Activated CD8-positive, alpha-beta memory T cell treated with anti-CD3 and anti-CD28 coated beads, Interleukin-2, amount 50 U/mL, for 24 hours (primary cell): ENCODE measurements around the gene CAMKK2.
"Not testable (repeated sequence)": the region's sequence is repeated elsewhere in the genome, so short reads cannot be mapped to it uniquely, and the experiment has no call there.

Experiments
- DNase-seq: peaks from one replicate; pipeline ENCODE4 v3.0.0-alpha.2; 2020; ENCODE audit errors: extremely low read depth

The CAMKK2 gene

DNA sequence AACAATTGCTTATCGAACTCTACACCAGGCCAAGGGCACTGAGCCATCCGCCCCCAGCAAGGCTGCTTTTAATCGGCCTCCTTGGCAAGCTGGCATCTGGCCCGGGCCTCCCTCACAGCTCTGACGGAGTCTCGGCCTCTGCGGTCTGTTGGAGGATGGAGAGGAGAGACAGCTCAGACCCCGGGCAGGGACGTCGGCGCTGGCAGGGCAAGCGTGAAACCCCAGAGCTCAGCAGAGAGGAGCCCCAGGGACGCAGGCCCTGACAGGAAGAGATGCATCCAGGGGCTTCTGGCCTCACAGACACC is 17.5 kb downstream of the CAMKK2 start:
- no peak for DNase-seq

DNA sequence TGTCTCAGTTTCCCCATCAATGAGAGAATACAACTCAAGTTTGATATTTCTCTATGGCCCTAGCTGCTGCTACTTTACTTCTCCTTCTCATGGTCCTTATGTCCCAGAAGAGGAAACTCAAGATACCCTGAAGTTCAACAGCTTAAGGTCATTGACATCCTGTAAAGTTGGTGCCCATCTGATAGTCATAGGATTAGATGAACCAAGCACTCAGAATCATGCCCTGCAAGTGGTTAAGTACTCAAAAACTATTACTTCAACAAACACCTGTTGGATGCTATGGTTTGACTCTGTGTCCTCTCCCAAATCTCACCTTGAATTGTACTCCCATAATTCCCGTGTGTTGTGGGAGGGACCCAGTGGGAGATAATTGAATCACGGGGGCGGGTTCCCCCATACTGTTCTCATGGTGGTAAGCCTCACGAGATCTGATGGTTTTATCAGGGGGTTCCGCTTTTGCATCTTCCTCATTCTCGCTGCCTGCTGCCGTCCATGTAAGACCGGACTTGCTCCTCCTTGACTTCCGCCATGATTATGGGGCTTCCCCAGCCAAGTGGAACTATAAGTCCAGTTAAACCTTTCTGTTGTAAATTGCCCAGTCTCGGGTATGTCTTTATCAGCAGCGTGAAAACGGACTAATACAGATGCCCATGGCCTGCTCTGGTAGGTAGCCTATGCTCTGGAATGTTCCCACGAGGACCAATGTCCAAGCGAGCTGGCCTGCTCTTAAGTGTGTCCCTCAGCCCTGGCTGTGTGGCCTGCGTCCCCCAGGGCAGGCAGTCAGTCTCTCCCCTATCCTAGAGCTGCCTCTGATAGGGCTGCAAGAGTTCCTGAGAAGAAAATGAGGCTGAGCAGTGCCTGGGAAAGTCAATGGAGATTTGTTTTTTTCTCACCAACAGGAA is 18.1 kb downstream of the CAMKK2 start:
- DNase-seq = no peak

DNA sequence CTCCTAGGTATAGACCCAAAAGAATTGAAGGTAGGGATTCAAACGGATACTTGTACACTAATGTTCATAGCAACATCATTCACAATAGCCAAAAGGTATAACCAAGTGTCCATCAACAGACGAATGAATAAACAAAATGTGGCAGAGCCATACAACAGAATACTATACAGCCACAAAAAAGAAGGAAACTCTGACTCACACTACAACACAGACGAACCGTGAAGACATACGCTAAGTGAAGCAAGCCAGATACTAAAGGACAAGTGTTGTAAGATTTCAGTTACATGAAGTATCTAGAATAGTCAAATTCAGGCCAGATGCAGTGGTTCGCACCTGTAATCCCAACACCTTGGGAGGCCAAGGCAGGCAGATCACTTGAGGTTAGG is 19.1 kb downstream of the CAMKK2 start:
- no peak for DNase-seq

DNA sequence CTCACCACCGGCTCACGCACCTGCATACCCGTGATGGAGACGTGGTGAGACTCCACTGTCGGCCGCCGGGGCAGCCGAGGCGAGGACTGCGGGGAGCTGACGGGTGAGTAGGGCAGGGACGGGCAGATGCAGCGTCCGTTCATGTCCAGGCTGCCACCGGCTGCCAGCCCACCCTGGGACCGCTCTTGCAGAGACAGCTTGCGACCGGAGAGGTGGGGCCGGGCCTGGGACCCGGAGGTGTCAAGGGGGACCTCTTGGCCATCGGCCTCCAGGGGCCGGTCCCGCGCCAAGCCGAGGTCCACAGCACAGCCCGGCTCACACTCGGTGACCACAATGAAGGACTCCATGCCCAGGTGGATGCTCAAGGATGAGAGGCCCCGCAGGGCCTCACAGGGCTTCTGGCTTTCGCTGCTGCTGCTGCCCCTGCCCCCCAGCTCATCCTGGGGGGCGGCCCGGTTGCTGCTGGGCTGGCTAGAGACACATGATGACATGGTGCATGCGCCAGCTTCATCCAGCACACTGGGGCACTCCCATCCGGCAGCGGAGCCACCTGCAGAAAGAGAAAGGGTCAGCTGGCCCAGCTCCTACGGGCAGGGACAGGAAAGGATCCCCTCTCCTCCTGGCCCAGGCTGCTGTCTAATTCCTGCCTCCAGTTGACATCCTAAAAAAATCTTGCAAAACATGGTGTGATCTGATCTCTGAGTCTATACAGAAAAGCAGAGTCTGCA is 22.3 kb downstream of the CAMKK2 start:
- DNase-seq = no peak

DNA sequence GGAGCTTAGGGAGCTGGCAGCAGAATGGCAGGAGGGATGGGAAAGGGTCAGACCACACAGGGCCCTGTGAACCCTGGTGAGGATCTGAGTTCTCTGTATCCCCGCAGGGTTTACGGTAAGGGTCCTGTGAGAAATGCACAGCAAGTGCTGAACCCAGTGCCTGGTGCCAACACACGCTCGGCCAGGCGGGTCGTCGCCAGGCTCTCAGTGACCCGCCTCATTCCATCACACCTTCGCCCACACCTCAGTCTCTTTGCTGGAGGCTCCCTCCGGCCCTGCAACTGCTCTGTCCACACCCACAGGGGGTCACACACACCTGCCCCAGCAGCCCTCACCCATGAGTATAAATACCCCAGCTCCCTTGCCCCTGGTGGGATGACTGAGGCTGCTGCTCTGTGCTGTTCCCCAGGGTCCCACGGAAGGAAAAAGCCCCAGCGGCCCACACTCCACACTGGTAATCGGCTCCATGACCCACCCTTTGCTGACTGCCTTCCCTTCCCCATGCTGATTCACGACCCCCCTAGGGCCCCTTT is 23.1 kb downstream of the CAMKK2 start:
- no peak for DNase-seq

DNA sequence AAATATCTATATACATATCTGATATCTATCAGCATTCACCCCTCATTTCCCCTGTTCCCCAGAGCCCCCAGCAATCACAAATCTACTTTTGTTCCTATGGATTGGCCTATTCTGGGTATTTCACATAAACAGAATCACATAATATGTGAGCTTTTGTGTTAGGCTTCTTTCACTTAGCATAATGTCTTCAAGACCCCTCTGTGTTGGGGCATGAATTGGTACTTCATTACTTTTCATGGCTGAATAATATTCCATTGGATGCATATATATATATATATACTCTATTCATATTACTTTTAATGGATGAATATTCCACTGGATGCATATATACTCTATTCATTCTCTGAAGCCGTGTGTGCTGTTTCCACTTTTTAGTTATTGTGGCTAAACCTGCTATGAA is 28.7 kb downstream of the CAMKK2 start:
- no peak for DNase-seq

DNA sequence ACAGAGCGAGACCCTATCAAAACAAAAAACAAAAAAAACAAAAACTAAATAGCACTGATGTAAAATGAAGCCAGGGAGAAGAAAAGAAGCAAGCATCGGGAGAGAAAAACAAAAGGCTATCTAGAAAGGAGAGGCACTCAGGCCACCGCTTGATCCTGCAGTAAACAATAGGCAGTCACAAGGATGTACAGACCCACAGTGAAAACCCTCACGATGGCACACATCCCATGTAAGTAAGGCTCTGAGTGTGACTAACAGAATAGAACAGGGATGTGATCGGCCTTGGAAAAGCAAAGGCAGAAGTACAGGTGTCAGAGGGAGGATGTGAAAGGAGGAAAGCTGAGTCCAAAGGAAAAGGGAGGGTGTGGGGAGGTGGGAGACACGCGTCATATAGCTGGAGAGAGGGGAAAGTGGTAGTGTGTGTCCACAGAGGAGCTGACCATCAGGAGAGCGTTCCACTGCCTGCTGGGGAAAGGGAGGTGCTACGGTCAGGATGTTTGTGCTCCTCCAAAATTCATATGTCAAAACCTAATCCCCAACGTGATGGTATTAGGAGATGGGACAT is 31.5 kb downstream of the CAMKK2 start:
- no peak for DNase-seq

DNA sequence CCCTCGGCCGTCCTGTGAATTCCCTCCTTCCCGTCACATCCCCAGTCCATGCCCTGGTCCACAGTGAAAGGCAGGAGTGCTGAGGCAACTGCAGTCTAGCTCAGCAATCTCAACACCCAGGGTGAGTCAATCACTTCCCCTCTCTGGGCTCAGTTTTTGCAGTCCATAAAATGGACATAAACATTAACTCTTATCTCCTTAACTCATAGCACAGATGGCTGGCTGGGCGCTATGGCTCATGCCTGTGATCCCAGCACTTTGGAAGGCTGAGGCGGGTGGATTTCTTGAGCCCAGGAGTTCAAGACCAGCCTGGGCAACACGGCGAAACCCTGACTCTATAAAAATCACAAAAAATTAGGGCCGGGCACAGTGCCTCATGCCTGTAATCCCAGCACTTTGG is 32.4 kb downstream of the CAMKK2 start:
- no peak for DNase-seq

DNA sequence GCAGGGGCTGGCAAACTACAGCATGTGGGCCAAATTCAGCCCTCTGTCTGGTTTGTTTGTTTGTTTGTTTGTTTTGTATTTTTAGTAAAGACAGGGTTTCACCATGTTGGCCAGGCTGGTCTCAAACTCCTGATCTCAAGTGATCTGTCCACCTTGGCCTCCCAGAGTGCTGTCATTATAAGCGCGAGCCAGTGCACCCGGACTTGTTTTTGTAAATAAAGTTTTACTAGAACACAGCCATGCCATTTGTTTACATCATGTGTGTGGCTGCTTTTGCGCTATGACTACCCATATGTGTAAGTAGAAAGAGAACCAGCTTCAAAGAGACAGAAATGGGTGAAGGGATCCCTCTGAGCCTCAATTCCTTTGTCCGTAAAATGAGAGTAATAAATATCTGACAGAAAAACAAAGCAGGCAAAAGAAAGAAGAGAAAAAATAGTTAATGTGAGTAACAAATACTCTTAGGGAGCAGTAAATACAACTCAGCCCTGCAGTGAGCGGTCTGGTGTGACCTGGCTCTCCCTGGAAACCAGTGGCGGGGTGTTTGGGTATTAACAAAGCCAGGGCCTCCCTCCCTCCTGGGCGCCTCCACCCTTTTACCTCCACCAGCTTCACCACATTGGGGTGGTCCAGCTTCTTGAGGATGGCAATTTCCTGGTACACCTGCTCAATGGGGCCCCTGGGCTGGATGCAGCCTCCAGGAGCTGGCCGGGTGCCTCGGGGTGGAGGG is 33.1 kb downstream of the CAMKK2 start:
- DNase-seq = no peak

DNA sequence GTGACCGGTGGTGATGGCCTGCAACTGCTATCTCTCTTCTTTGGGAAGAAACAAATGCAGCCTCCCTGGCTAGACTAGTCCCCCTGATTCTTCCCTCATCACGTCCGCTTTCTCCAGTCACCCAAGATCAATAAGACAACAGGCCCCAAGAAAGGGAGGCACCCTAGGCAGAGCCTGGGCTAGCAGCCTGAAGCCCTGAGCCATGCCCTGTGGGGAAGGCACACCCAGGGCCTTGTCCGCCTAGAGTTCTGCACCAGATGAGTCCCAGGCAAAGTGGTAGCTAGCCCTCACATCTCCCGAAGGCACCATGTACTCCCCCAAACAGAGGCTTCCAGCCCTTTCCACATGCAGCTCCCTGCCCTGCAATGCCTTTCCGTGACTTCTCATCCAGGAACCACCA is 35.1 kb downstream of the CAMKK2 start:
- no peak for DNase-seq

DNA sequence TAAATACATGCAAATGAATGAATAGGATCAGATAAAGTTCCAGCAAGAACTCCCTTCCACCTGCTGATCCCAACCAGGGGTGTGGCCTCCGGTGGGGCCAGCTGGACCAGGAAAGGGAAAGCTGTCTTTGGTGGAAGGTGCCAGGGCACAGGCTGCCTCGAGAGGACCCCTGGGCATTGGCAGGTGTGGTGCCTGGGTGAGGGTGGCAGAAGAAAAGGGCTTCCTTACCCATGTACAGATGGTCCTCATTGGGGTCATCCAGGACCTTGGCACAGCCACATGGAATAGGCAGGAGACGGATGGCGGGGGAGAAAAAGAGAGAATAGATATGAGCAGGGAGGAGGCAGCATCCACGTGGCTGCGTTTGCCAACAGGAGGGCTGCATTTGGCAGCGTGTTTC is 36.4 kb downstream of the CAMKK2 start:
- no peak for DNase-seq

DNA sequence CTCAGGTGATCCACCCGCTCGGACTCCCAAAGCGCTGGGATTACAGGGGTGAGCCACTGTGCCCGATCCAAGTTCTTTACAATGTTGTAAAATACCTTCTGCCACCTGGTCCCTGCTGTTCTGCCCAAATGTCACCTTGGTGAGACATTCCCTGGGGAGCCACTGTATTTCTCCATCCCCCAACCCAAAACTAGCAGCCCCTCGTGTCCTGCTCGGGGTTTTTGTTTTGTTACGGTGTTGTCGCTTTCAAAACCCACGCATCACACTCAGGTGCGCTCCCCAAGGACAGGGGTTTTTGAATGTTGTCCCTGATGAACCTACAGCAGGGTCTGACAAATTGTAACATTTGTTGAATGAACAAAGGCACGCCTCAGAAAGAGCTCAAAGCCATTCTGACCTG is 37.4 kb downstream of the CAMKK2 start:
- DNase-seq = no peak

DNA sequence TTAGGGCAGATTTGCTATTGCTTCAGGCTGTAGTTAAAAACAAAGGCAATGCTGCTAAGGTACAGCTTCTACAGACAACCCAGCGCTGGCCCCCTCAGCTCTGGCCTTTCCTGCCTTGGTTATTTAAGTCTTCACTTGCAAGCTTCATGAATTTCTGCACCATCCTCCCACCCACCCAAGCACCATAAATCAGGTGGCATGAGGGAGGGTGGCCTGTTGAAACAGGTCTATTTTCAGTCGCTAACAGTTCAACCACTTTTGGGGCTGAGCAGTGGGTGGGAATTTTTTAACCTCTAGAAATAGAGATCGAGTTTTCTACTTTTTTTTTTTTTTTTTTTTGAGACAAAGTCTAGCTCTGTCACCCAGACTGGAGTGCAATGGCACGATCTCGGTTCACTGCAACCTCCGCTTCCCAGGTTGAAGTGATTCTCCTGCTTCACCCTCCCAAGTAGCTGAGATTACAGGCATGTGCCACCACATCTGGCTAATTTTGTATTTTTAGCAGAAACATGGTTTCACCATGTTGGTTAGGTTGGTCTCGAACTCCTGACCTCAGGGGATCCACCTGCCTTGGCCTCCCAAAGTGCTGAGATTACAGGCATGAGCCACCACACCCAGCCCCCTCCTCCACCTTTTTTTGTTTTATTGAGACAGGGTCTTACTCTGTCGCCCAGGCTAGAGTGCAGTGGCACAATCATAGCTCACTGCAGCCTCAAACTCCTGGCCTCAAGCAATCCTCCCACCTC is 38.6 kb downstream of the CAMKK2 start:
- not testable (repeated sequence) for DNase-seq

DNA sequence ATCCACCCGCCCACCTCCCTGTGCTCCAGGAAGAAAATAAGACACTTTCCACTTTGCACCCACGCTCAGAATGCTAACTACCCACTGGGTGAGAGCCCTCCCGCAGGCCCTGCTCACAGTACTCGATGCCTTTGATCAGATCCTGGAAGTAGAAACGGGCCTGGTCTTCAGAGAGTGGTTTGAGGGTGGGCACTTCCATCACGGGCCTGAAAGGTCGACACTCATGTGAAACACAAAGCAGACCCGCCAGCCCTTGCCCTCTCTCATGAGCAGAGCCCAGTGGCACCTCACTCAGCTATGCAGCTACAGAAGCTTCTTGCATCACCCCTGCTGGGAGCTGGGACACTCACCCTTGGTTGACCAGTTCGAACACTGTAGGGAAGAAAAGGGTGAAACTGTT is 41.1 kb downstream of the CAMKK2 start:
- DNase-seq = no peak

DNA sequence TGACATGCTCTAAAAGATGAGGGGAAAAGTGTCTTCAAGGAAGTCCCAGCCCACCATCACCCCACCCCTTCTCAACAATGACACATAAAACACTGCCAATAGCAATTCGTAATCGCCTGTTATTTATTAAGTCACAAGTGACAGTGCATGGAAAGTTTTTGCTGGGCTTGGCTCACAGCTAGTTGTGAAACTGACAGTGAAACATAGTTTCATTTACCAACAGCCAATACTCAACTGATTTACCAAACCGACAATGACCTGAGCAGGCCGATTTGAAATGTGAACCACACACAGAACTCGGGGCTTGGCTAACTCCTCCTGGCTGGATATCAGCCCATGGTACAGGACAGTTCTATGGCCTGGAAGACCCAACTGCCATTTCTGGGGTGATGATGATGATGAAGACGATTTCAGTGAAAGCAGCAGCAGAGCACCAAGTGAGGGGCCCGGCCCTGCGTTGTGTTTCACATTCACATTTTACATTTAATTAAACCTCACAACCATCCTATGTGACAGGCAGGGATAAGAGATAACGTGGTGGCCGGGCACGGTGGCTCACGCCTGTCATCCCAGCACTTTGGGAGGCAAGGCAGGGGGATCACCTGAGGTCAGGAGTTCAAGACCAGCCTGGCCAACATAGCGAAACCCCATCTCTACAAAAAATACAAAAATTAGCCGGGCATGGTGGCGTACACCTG is 42.7 kb downstream of the CAMKK2 start:
- no peak for DNase-seq

DNA sequence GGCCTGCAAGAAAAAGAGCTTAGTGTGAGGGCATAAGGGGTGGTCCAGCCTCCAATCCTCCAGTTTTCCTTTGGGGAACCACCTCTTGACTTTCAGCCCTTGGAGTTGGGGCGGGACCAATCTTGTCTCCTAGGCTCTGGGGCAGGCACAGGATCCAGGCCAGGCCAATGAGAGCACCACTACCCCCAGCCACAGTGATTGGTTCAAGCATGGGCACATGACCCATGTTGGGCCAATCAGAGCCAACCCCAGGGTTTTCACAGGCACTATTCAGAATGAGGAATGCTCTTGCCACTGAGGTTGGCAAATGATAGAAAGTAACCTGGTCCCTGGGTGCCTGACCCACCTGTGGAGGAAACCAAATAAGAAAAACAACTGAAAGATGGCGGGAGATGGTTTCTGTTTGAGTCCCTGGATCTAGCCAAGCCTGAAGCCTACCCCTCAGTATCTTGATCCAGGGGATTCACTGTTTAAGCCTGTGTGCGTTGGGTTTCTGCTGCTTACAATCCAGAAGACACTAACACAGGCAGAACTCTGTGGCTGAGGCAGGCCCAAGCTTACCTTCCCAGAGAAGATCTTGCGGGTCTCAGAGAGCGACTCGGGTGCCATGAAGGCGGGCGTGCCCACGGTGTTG is 43.7 kb downstream of the CAMKK2 start:
- DNase-seq = no peak

DNA sequence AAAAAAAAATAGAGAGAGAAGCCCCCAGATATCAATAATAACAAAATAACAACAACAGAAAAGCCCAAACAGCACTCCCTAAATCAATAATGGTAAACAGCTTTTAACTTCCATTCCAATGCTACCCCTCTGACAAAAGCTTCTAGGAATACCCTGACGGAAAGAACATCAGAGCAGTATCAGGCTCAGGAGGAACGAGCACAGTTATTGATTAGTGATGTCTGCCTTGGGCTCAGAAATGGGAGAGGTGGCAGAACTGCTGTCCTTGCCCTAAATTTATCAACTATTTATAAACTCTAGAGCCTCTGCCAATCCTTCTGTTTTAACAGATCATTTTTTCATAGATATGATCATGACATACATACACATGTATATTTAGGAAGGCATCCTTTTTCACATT is 44.7 kb downstream of the CAMKK2 start:
- no peak for DNase-seq

DNA sequence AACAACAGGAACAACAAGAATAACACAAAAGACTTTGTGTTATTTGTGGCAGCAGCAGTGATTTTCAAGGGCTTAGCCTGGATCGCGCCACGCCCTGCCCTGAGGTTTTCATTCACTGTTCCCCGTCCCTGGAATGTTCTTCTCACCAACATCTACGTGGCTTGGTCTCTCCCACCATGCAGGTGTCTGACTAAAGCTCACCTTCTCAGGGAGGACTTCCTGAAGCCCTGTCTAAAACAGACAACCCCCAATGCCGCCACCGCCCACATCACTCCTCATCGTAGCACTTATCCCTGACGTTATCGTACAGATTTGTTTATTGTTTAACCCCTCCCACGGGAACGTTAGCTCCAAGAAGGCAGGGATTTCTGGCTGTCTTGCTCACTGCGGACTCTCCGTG is 46.1 kb downstream of the CAMKK2 start:
- DNase-seq = no peak

DNA sequence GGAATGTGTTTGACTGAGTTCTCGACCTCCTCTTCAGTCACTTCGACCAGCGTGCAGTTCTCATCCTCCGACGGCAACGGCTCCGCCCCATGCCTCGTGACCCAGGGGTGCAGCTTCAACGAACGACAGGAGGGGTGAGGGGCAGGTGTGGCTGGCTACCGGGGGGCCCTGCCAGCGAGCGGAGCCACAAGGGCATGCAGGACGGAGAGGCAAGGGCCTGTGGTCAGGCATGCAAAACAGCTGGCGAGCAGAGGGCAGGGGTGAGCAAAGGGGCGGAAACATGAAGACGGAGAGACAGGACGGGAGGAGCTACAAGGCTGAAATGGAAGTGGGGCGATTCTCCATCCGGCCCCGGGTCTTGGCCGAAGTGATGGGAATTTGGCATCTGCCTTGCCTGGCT is 47.9 kb downstream of the CAMKK2 start:
- no peak for DNase-seq

DNA sequence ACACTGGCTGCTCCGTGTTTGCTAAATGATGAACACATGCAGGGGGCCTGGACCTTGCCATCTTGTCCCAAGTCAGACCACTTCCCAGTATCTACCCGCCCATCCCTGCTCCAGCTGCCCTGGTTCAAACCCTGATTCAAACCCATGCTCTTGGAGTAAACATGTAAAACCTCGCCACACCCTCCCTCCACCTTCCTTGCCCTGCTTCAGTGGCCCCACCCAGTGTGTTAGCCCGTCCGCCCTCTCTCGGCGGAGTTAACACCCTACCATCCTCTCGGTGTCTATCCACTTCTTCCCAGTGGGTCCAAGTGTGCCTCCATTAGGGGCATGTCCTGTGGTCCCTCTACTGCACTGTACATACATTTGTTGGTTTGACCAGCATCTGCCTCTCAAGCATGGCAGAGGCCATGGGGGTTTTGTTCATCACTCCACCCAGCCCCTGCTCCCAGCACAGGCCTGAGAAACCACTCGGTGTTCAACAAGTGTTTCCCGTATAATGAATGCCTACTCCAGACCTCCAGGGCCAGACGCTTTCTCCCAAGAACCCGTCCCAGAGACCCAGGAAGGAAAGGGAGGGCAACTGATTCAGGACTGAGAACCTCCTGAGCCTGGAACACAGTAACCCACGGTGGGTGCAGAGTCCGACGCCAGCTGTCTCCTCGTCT is 49.5 kb downstream of the CAMKK2 start:
- DNase-seq = no peak
